ENCODE data around the gene CTPS2. TPM values are rescaled to one million over a fixed set of nuclear protein-coding genes. Genes with fewer than 3 reads are reported as not detected.
"Not testable (repeated sequence)": the region's sequence is repeated elsewhere in the genome, so short reads cannot be mapped to it uniquely, and the experiment has no call there.

Gene CTPS2
- total RNA-seq, 2 experiments from 2014 or later, result 6.6 to 7.1 TPM

DNA sequence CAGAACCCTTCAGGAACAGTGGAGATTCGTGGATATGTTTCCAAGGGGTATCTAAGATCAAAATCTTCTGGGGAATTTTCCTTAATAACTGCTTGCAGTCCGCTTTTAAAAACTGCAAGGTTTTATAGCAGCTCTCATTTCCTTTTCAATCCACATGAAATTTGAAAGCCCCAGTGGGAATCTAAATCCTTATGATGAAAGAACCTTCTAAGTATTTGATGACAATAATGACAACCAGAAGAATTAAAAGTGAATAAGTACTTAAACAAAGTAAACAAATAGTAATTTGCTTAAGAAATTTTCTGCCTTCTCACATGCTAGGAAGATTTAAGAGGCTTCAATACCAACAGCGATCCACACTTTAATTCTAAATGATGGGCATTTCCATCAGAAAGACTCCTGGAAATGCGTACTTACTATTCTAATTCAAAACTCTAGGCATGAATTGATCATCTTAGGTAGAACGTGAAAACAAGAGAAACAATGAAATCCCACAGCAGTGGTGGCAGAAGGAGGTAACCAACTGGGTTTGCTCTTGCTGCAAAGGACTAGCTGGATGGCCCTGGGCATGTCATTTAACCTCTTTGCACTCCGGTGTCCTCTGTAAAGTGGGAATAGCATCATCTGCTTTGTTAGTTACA is 100.1 kb downstream of the CTPS2 start:
- no peak overlapping the region for H3K4me3 Mint-ChIP-seq
- no peaks in the 10 kb centered on the region for H3K27me3 Mint-ChIP-seq
- H3K36me3 Mint-ChIP-seq, result peaks cover 13% of the 10 kb centered on the region
- no peak overlapping the region for H3K27ac Mint-ChIP-seq
- H3K4me1 Mint-ChIP-seq, result no peaks in the 10 kb centered on the region
- no peaks in the 10 kb centered on the region for H3K9me3 Mint-ChIP-seq
- DNase-seq, result no peak

DNA sequence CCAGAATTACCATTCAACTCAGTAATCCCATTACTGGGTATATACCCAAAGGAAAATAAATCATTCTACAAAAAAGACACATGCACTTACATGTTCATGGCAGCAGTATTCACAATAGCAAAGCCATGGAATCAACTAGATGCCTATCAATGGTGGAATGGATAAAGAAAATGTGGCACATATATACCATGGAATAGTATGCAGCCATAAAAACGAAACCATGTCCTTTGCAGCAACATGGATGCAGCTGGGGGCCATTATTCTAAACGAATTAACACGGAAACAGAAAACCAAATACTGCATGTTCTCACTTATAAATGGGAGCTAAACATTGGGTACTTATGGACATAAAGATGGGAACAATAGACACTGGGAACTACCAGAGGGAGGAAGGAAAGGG is 101.8 kb downstream of the CTPS2 start:
- H3K27me3 Mint-ChIP-seq, H3K9me3 Mint-ChIP-seq, H3K36me3 Mint-ChIP-seq: not testable (repeated sequence)

DNA sequence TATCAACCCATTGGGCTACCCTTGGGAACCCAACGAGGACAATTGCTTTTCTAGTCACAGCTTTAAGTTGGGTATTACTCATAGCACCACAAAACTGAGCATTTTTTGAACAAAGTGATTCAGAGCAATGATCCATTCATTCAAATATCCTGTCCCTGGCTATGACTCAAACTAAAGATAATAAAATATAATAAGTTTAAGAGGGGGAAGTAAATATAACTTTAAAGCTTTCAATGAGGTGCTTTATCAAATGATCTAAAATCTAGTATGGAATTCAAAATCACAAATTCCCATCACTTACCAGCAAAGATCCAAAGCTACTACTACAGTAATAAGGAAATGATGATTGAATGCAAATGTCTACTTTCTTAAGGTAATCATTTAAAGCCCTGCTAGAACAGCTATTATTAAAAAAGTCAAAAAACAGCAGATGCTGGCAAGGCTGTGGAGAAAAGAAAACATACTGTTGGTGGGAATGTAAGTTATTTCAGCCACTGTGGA is 102.3 kb downstream of the CTPS2 start:
- Mint-ChIP-seq H3K36me3 (peaks cover 7% of the 10 kb centered on the region), H3K27ac (peak overlapping the region; percentile 20), H3K4me1 (peaks cover 6% of the 10 kb centered on the region), H3K9me3 (no peaks in the 10 kb centered on the region), H3K27me3 (no peaks in the 10 kb centered on the region), H3K4me3 (no peak overlapping the region)
- DNase-seq, result no peak

More for the DNA sequence above, 101.8 kb downstream of the CTPS2 start:
- H3K4me1 Mint-ChIP-seq, H3K27ac Mint-ChIP-seq, H3K4me3 Mint-ChIP-seq, DNase-seq: not testable (repeated sequence)

DNA sequence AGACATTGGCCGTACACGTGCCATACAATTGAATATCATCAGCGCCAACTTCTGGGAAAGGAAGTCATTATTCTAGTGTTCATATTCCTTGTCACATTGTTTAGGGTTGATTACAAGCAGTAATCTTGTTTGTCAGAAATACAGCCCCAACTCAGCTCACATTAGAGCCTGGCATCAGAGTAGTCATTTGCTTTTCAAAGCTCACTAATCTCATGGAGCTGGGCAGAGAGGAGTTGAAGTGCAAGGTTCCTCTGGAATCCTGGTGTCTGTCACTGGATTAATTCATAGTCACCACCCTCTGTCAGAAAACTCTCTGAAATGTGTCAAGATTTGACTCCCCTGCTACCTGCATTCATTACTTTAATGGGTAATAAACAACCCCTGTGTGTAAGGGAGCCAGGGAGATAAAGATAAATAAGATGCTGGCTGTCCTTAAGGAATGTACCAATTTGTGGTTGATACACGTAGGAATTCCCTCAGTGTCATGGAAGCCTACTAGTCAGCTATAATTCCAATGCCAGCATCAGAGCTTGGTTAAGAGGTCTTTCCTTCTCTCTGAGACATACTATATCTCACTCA is 106.2 kb downstream of the CTPS2 start:
- Mint-ChIP-seq H3K27me3 (no peaks in the 10 kb centered on the region), H3K9me3 (no peaks in the 10 kb centered on the region), H3K36me3 (peaks cover 5% of the 10 kb centered on the region), H3K4me3 (no peak overlapping the region), H3K27ac (no peak overlapping the region), H3K4me1 (peaks cover 20% of the 10 kb centered on the region)
- no peak for DNase-seq

DNA sequence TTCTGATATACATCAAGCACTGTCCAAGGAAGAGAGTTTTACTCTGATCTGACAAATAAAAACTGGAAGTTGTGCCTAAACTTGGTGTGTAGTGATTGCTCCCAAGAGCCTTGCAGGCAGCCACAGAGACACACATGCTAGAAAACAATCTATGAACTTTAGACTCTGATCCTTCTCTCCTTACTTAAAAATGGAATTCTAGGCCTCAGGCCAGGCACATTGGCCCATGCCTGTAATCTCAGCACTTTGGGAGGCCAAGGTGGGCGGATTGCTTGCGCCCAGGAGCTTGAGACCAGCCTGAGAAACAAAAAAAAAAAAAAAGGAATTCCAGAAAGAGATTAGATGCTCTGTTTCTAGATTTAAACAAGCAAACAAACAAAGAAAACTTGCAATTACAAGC is 108.1 kb downstream of the CTPS2 start:
- Mint-ChIP-seq H3K27ac (peak overlapping the region; percentile 91), H3K4me3 (no peak overlapping the region), H3K4me1 (peaks cover 20% of the 10 kb centered on the region), H3K27me3 (no peaks in the 10 kb centered on the region), H3K9me3 (no peaks in the 10 kb centered on the region), H3K36me3 (no peaks in the 10 kb centered on the region)
- DNase-seq, result no peak

GRCh38 chrX:16603822-16604221 is 108.6 kb downstream of the CTPS2 start:
- no peaks in the 10 kb centered on the region for H3K9me3 Mint-ChIP-seq
- peak overlapping the region; percentile 91 for H3K27ac Mint-ChIP-seq
- H3K4me3 Mint-ChIP-seq, result peak overlapping the region; percentile 44
- no peaks in the 10 kb centered on the region for H3K36me3 Mint-ChIP-seq
- no peak for DNase-seq
- peaks cover 20% of the 10 kb centered on the region for H3K4me1 Mint-ChIP-seq
- no peaks in the 10 kb centered on the region for H3K27me3 Mint-ChIP-seq

GRCh38 chrX:16603235-16603634 is 109.2 kb downstream of the CTPS2 start:
- H3K36me3 Mint-ChIP-seq, DNase-seq, H3K27me3 Mint-ChIP-seq, H3K4me3 Mint-ChIP-seq, H3K9me3 Mint-ChIP-seq: not testable (repeated sequence)
- H3K4me1 Mint-ChIP-seq, result peaks cover 20% of the 10 kb centered on the region
- peak overlapping the region; percentile 91 for H3K27ac Mint-ChIP-seq

- no peak for DNase-seq
- H3K27me3 Mint-ChIP-seq, result no peaks in the 10 kb centered on the region
- peaks cover 16% of the 10 kb centered on the region for H3K4me1 Mint-ChIP-seq
- H3K4me3 Mint-ChIP-seq, result no peak overlapping the region
- no peaks in the 10 kb centered on the region for H3K9me3 Mint-ChIP-seq
- H3K36me3 Mint-ChIP-seq, result peaks cover 2% of the 10 kb centered on the region
- no peak overlapping the region for H3K27ac Mint-ChIP-seq
These were observed 110.6 kb downstream of the CTPS2 start for GRCh38 chrX:16601885-16602284.

GRCh38 chrX:16594490-16594889 is 118.0 kb downstream of the CTPS2 start:
- Mint-ChIP-seq H3K4me1 (peaks cover 7% of the 10 kb centered on the region), H3K4me3 (no peak overlapping the region), H3K27me3 (no peaks in the 10 kb centered on the region), H3K27ac (no peak overlapping the region), H3K36me3 (peaks cover 17% of the 10 kb centered on the region), H3K9me3 (no peaks in the 10 kb centered on the region)
- DNase-seq, result no peak

DNA sequence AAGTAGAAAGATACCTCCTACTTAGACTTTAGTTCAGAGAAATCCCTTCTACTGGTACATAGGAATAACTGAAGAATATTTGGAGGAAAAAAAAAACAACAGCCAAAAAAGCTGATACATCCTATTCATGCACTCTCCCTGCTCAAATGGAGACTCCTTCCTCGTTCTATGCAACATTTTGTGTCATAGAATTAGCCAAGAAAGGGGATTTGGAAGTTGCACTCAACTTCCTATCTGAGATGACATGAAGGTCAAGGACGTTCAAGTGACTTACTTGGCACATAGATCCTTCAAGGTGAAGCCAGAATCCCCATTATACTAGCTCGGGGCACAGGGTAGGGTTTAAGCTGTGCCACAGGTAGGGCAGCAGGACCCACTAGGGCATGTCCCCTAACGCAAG is 118.7 kb downstream of the CTPS2 start:
- Mint-ChIP-seq H3K9me3 (no peaks in the 10 kb centered on the region), H3K4me1 (peaks cover 11% of the 10 kb centered on the region), H3K27ac (no peak overlapping the region), H3K4me3 (no peak overlapping the region), H3K27me3 (no peaks in the 10 kb centered on the region), H3K36me3 (peaks cover 17% of the 10 kb centered on the region)
- DNase-seq, result no peak

- H3K4me3 Mint-ChIP-seq, result no peak overlapping the region
- no peak for DNase-seq
- peaks cover 18% of the 10 kb centered on the region for H3K36me3 Mint-ChIP-seq
- H3K27ac Mint-ChIP-seq, result no peak overlapping the region
- H3K9me3 Mint-ChIP-seq, result no peaks in the 10 kb centered on the region
- peaks cover 11% of the 10 kb centered on the region for H3K4me1 Mint-ChIP-seq
- no peaks in the 10 kb centered on the region for H3K27me3 Mint-ChIP-seq
These were observed 120.2 kb downstream of the CTPS2 start for GRCh38 chrX:16592194-16592770.

DNA sequence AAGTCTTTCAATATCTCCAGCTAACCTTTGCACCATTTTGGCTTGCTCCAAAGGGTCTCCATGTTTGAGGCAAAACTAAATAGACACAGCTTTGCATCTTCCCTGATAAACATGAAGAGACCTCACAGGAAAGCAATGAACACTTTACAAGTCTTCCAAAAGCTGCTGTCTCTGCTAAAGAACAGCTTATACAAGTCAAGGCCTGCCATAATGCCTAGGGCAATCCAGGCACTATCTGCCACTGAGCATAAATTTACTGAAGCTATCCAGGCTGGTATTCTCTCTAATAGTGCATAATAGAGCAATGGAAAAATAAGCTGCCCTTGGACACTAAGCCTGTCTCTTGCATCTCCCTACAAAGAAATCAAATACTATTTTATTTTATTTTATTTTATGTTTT is 122.6 kb downstream of the CTPS2 start:
- no peaks in the 10 kb centered on the region for H3K27me3 Mint-ChIP-seq

DNA sequence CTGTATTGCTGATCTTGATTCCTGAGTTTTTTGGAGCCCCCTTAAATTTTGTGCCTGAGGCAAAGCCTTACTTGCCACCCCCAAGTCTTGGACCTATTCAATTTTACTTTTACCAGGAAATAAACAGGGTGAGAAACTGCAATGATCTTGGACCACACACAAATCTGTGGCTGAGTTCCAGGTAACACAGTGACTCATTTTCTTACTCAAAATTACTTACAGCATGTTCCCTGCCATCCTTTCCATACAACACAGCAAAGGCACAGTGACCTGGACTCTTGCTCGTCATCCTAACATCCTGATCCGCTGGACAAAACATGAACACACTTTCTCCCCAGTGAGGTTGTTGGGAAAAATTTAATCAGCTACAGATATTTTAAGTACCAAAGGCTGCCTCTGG is 123.3 kb downstream of the CTPS2 start:
- Mint-ChIP-seq H3K27me3 (no peaks in the 10 kb centered on the region), H3K27ac (no peak overlapping the region), H3K4me3 (no peak overlapping the region), H3K4me1 (peaks cover 10% of the 10 kb centered on the region), H3K9me3 (no peaks in the 10 kb centered on the region), H3K36me3 (peaks cover 18% of the 10 kb centered on the region)
- DNase-seq, result no peak

More for the DNA sequence above, 122.6 kb downstream of the CTPS2 start:
- no peak for DNase-seq
- peaks cover 18% of the 10 kb centered on the region for H3K36me3 Mint-ChIP-seq
- no peak overlapping the region for H3K4me3 Mint-ChIP-seq
- H3K4me1 Mint-ChIP-seq, result peaks cover 11% of the 10 kb centered on the region
- no peak overlapping the region for H3K27ac Mint-ChIP-seq
- H3K9me3 Mint-ChIP-seq, result no peaks in the 10 kb centered on the region

DNA sequence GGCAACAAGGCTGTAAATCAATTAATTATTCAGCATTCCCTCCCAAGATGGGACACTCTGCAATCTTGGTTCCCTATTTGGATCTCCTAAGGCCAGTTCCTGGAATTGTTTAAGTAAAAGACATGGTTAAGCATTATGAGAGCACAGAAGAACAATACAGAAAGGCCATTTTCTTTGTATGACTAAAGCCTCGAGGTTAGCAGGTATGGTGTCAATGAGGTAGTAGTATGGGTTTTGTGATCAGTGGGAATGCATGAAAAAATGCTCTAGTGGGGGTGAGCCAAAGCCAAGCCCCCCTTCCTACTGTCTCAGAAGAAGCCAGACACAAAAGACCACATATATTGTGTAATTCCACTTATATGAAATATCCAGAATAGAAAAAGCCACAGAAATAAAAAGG is 124.2 kb downstream of the CTPS2 start:
- Mint-ChIP-seq H3K4me3 (no peak overlapping the region), H3K36me3 (peaks cover 18% of the 10 kb centered on the region), H3K27ac (no peak overlapping the region), H3K9me3 (no peaks in the 10 kb centered on the region), H3K27me3 (no peaks in the 10 kb centered on the region), H3K4me1 (peaks cover 4% of the 10 kb centered on the region)
- no peak for DNase-seq

GRCh38 chrX:16587836-16588235 is 124.6 kb downstream of the CTPS2 start:
- Mint-ChIP-seq H3K4me1 (peaks cover 4% of the 10 kb centered on the region), H3K4me3 (no peak overlapping the region), H3K27me3 (no peaks in the 10 kb centered on the region), H3K36me3 (peaks cover 15% of the 10 kb centered on the region), H3K27ac (no peak overlapping the region), H3K9me3 (no peaks in the 10 kb centered on the region)
- no peak for DNase-seq
